Memory B cell (primary cell): ENCODE results near the gene ASIC3.

Experiments used
- ATAC-seq: fragments of 150-1000 bp; cut with Tn5 transposase; 2 replicates; pipeline ENCODE4 v1.10.0; 2021; ENCODE audit warnings: low read depth, mild to moderate bottlenecking, moderate library complexity
- DNase-seq, 2 donors: peaks; one replicate each; pipeline ENCODE4 v3.0.0; 2022; ENCODE audit warnings: low spot score in 2 of 2
- H3K27ac Mint-ChIP-seq: one replicate; pipeline ENCODE4 v1.8.0; 2022; ENCODE audit warnings: mild to moderate bottlenecking, moderate library complexity, mixed read lengths
- H3K27me3 Mint-ChIP-seq: one replicate; pipeline ENCODE4 v1.8.0; 2022; ENCODE audit warnings: mixed read lengths
- H3K36me3 Mint-ChIP-seq: one replicate; pipeline ENCODE4 v1.8.0; 2022; ENCODE audit warnings: mild to moderate bottlenecking, mixed read lengths
- H3K4me1 Mint-ChIP-seq: one replicate; pipeline ENCODE4 v1.8.0; 2022; ENCODE audit warnings: mixed read lengths
- H3K4me3 Mint-ChIP-seq: one replicate; pipeline ENCODE4 v1.8.0; 2022; ENCODE audit warnings: mild to moderate bottlenecking, moderate library complexity, mixed read lengths
- H3K9me3 Mint-ChIP-seq: one replicate; pipeline ENCODE4 v1.8.0; 2022; ENCODE audit warnings: mixed read lengths

The ASIC3 gene

DNA sequence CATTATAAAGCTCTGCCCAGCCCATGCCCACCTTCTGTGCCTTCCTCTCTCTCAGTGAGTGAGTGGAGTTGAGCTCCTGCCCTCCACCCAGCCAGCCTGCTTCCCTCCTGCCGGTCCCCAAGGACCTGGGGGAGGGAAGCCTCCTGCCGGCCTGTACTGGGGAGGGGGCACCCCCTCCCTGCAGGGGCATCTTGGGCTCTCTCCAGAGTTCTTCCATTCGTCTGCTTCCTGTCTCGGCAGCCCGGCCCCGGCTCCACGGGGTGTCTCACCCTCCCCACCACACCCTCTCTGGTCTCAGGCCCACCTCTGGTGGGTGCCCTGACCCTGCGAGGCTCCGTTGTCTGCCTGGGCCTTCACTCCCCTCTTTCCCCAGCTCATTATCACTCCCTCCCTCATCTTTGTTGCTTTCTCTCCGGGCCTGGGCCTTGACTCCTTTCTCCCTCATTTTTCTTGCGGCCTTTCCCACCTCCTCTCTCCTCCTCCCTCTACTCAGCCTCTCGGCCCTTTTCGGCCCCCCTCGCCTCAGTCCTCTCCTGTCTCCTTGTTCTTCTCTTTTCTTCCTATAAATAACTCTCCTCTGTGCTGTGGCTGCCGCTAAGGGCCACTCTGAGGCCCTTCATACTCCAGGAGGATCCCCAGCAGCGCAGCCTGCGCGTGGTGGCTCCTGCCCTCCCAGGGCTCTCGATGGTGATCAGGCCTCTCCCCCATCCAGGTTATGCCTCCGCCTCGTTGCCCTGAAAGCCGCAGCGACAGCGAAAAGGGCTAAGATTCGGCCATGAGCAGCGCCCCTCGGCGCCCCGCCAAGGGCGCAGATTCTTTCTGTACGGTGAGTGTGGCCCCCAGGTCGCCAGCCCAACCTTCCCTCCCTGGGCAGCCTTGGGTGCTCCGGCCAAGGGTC, 13.1 kb downstream of the ASIC3 start:
- no peaks in the 10 kb centered on the region for H3K9me3 Mint-ChIP-seq
- peak overlapping the region; percentile 24 for H3K27ac Mint-ChIP-seq
- peaks cover 27% of the 10 kb centered on the region for H3K4me1 Mint-ChIP-seq
- DNase-seq, result no peak
- ATAC-seq, result no peak
- H3K36me3 Mint-ChIP-seq, result peaks cover 3% of the 10 kb centered on the region
- no peaks in the 10 kb centered on the region for H3K27me3 Mint-ChIP-seq
- peak overlapping the region; percentile 93 for H3K4me3 Mint-ChIP-seq

DNA sequence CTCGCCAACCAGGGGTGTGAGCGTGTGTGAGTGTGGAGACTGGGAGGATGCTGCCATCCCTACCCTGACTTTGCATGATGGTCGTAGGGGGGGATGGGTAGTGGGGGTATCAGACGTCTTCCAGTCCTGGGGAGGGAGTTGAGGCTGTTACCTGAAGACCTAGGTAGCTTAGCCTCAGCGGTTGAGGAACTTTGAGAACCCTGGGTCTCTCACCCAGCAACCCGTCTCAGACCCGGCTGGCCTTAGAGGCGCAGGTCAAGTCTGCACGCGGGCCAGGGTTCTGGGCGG, 13.7 kb downstream of the ASIC3 start:
- H3K36me3 Mint-ChIP-seq, result peaks cover 3% of the 10 kb centered on the region
- peaks cover 21% of the 10 kb centered on the region for H3K4me1 Mint-ChIP-seq
- H3K27ac Mint-ChIP-seq, result no peak overlapping the region
- no peak for DNase-seq
- no peaks in the 10 kb centered on the region for H3K27me3 Mint-ChIP-seq
- no peak for ATAC-seq
- H3K4me3 Mint-ChIP-seq, result peak overlapping the region; percentile 30
- H3K9me3 Mint-ChIP-seq, result no peaks in the 10 kb centered on the region

DNA sequence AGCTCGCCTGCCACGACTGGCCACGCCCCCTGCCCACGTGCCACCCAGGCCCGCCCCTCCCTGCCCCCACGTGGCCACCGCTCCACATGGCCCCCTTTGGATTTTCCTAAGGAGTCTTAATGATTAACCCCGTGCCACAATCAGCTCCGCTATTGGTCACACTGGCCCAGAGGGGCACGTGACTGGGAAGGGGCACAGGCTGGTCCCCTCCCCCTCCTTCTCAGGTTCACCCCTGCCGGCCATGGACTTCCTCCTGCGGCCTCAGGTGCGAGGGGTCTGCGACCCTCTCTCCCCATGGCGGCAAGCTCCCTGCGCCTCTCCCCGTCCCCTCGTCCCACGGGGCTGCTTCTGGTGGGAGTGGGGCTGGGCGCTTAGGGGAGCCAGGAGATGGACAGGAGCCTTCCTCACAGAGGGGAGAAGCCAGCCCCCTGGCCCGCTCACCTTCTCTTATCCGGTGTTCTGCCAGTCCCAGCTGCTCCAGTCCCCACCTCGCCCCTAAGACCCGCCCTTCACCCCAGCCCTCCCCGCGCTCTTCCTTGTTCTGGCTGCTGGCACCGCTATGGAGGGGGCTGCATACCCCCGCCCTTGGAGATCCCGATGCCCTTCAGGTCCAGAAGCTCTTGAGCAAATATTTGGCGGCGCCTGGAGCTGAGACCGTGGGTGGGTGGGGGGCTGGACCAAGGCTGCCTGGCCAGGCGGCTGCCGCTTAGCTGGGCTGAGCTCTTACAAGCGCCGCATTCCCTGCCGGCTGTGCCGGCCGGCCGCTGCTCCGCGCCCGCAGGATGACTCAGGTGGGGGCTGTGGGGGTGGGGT, 14.3 kb downstream of the ASIC3 start:
- DNase-seq (no peak), ATAC-seq (no peak)
- H3K36me3 Mint-ChIP-seq, result peaks cover 3% of the 10 kb centered on the region

DNA sequence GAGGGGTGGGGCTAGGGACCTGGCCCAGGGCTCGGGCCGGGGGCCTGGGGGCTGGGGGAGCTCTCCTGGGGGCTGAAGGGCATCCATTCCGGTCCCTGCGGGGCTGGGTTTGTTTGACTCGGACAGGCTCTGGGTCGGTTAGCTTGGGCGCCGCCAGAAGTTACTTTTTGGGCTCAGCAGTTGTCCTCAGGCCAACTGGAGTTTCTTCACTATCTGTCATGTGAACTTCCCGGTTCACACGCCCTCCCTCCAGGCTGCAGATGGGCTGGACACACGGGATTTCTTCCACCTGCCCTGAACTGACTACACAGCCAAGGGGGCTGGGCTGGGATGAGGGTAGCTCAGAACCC, 14.9 kb downstream of the ASIC3 start:
- H3K4me3 Mint-ChIP-seq, result no peak overlapping the region
- H3K4me1 Mint-ChIP-seq, result peaks cover 16% of the 10 kb centered on the region
- no peaks in the 10 kb centered on the region for H3K9me3 Mint-ChIP-seq
- H3K36me3 Mint-ChIP-seq, result peaks cover 6% of the 10 kb centered on the region
- no peaks in the 10 kb centered on the region for H3K27me3 Mint-ChIP-seq
- ATAC-seq (no peak), DNase-seq (no peak)
- no peak overlapping the region for H3K27ac Mint-ChIP-seq

More for the DNA sequence above, 14.3 kb downstream of the ASIC3 start:
- no peak overlapping the region for H3K27ac Mint-ChIP-seq
- H3K27me3 Mint-ChIP-seq, result no peaks in the 10 kb centered on the region
- no peaks in the 10 kb centered on the region for H3K9me3 Mint-ChIP-seq
- peaks cover 16% of the 10 kb centered on the region for H3K4me1 Mint-ChIP-seq
- H3K4me3 Mint-ChIP-seq, result no peak overlapping the region

DNA sequence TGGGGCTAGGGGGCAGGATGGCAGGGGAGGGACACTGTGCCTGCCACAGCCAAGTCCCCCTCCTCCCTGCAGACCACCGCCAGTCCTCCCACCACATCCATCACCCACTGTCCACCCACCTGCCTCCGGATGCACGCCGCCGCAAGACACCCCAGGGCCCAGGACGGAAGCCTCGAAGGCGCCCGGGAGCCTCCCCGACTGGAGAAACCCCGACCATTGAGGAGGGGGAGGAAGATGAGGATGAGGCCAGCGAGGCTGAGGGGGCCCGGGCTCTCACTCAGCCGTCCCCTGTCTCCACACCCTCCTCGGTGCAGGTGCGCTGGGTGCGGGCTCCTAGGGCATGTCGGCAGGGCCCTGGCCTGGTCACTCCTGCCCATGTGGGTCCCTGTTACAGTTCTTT, 16.1 kb downstream of the ASIC3 start:
- Mint-ChIP-seq H3K4me1 (peaks cover 12% of the 10 kb centered on the region), H3K36me3 (peaks cover 6% of the 10 kb centered on the region), H3K4me3 (no peak overlapping the region), H3K27ac (no peak overlapping the region), H3K9me3 (no peaks in the 10 kb centered on the region), H3K27me3 (no peaks in the 10 kb centered on the region)
- ATAC-seq, result no peak
- DNase-seq, result no peak

DNA sequence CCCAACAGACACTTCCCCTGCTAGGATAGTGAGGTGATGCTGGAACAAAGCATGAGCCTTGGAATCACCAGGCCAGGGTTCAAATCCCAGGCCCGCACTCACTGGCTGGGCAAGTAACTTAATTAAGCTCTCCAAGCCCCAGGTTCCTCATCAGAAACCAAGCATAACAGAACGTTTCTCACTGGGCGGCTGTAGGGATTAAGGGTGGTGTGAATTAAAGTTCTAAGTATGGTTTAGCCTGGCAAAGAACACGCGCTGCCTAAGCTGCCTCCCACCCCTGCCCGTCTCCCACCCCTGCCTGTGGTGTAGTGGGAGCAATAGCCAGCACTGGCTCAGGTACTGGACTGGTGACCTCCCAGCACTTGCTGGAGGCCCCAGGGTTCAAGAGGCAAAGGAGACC, 16.7 kb downstream of the ASIC3 start:
- Mint-ChIP-seq H3K27ac (no peak overlapping the region), H3K36me3 (peaks cover 6% of the 10 kb centered on the region), H3K9me3 (no peaks in the 10 kb centered on the region), H3K4me1 (peaks cover 12% of the 10 kb centered on the region), H3K4me3 (no peak overlapping the region), H3K27me3 (no peaks in the 10 kb centered on the region)
- ATAC-seq (no peak), DNase-seq (no peak)

DNA sequence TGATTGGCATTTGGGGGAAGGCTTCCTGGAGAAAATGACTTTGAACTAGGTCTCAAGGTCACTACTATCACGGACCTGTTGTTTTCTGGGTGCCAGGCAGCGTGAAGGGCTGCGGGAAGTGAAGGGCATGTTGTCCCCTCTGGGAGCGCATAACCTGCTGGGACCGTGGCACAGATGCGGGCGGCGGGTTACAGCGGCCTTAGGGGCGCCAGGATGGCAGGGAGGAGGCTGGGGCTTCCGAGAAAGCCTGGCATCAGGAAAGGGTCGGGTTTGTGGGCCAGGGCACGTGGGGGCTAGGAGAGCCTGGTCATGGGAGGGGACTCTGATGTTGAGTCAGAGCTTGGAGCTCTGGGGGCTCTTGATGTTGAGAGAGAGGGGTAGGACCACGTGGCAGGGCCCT, 17.2 kb downstream of the ASIC3 start:
- Mint-ChIP-seq H3K27me3 (no peaks in the 10 kb centered on the region), H3K36me3 (peaks cover 6% of the 10 kb centered on the region), H3K27ac (no peak overlapping the region), H3K9me3 (no peaks in the 10 kb centered on the region), H3K4me3 (no peak overlapping the region), H3K4me1 (peaks cover 9% of the 10 kb centered on the region)
- ATAC-seq, result no peak
- DNase-seq, result no peak

DNA sequence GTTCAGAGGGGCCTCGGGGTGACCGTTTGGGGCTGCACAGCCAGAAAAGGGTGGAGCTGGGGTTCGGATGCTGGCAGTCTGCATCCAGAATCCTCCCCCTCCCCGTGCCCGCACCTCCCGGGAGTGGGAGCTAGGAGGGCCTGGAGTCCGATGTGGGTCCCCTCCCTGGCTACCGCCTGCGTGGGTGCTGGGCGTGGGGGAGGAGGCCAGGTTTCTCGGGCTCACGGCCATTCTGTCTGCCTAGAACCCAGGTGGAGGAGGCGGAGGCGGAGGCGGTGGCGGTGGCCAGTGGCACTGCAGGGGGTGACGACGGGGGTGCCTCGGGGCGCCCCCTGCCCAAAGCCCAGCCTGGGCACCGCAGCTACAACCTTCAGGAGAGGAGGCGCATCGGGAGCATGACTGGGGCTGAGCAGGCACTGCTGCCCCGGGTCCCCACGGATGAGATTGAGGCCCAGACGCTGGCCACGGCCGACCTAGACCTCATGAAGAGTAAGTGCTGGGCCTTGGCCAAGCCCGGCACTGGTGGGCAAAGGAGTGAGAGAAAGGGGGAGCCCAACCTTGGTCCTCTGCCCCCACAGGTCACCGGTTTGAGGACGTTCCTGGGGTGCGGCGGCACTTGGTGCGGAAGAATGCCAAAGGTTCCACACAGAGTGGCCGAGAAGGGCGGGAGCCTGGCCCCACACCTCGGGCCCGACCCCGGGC, 18.1 kb downstream of the ASIC3 start:
- Mint-ChIP-seq H3K27ac (no peak overlapping the region), H3K27me3 (no peaks in the 10 kb centered on the region), H3K4me1 (peaks cover 3% of the 10 kb centered on the region), H3K9me3 (no peaks in the 10 kb centered on the region), H3K36me3 (peaks cover 9% of the 10 kb centered on the region), H3K4me3 (no peak overlapping the region)
- ATAC-seq (no peak), DNase-seq (no peak)

DNA sequence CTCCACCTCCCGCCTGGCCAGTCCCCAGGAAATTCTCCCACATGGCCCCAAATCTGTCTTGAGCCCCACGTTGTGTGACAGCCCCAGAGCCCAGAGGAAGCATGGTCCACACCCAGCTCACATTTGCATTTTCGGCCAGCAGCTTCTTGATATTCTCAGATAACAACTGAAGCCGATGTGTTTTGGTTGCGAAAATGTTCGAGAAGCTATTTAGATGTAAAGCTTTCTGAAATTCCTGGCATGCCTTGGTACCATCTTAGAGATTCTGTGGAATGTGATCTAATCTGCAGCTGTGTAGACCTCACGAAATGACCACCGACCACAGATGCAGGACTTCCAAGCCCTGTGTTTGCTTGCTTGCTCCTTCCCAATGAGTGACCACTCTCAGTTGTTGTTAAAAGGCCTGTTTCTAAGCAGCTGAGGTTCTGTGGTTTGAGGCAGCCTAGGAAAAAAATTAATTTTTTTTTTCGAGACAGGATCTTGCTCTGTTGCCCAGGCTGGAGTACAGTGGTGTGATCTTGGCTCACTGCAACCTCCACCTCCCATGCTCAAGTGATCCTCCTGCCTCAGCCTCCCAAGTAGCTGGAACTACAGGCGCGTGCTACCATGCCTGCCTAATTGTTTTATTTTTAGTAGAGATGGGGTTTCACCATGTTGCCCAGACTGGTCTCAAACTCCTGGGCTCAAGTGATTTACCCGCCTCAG, 19.9 kb downstream of the ASIC3 start:
- no peaks in the 10 kb centered on the region for H3K4me1 Mint-ChIP-seq

DNA sequence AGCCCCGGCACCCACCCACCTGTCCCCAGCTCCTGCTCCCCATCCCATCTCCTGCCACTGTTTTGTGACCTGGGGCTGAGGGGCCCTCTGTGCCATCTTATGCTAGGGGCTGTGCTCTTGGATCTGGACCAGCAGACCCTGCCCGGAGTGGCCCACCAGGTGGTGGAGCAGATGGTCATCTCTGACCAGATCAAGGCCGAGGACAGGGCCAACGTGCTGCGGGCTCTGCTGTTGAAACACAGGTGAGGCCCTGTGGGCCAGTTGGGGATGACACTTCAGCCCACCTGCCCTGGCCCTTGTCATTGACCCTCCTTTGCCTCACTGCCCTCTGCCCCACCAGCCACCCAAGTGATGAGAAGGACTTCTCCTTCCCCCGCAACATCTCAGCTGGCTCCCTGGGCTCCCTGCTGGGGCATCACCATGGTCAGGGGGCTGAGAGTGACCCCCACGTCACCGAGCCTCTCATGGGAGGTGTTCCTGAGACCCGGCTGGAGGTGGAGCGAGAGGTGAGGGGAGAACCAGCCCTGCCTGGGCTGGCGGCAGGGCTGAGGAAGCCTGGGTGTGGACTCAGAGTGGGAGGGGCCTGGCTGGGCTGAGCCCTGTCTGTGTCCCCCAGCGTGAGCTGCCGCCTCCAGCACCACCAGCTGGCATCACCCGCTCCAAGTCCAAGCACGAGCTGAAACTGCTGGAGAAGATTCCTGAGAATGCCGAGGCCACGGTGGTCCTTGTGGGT, 21.7 kb downstream of the ASIC3 start:
- H3K27ac Mint-ChIP-seq, result no peak overlapping the region
- DNase-seq (no peak), ATAC-seq (no peak)
- H3K9me3 Mint-ChIP-seq, result no peaks in the 10 kb centered on the region
- no peaks in the 10 kb centered on the region for H3K27me3 Mint-ChIP-seq
- no peaks in the 10 kb centered on the region for H3K4me1 Mint-ChIP-seq
- no peak overlapping the region for H3K4me3 Mint-ChIP-seq
- peaks cover 12% of the 10 kb centered on the region for H3K36me3 Mint-ChIP-seq

More for the DNA sequence above, 19.9 kb downstream of the ASIC3 start:
- H3K4me3 Mint-ChIP-seq, result no peak overlapping the region
- peaks cover 9% of the 10 kb centered on the region for H3K36me3 Mint-ChIP-seq
- no peaks in the 10 kb centered on the region for H3K9me3 Mint-ChIP-seq
- ATAC-seq (no peak), DNase-seq (no peak)
- H3K27ac Mint-ChIP-seq, result no peak overlapping the region
- no peaks in the 10 kb centered on the region for H3K27me3 Mint-ChIP-seq

DNA sequence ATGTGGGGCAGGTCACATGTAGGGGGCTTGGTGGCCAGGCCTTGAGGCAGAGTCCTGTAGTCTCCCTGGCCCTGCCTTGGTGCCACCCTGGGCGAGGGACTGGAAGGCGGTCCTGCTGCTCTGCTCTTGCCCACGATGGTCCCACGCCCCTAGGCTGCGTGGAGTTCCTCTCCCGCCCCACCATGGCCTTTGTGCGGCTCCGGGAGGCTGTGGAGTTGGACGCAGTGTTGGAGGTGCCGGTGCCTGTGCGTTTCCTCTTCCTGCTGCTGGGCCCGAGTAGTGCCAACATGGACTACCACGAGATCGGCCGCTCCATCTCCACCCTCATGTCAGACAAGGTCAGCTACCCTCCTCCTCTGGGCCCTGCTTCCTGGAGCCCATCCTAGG, 22.2 kb downstream of the ASIC3 start:
- H3K27ac Mint-ChIP-seq, result no peak overlapping the region
- ATAC-seq, result no peak
- H3K4me1 Mint-ChIP-seq, result no peaks in the 10 kb centered on the region
- no peaks in the 10 kb centered on the region for H3K27me3 Mint-ChIP-seq
- H3K4me3 Mint-ChIP-seq, result no peak overlapping the region
- no peaks in the 10 kb centered on the region for H3K9me3 Mint-ChIP-seq
- peaks cover 9% of the 10 kb centered on the region for H3K36me3 Mint-ChIP-seq
- DNase-seq, result no peak

DNA sequence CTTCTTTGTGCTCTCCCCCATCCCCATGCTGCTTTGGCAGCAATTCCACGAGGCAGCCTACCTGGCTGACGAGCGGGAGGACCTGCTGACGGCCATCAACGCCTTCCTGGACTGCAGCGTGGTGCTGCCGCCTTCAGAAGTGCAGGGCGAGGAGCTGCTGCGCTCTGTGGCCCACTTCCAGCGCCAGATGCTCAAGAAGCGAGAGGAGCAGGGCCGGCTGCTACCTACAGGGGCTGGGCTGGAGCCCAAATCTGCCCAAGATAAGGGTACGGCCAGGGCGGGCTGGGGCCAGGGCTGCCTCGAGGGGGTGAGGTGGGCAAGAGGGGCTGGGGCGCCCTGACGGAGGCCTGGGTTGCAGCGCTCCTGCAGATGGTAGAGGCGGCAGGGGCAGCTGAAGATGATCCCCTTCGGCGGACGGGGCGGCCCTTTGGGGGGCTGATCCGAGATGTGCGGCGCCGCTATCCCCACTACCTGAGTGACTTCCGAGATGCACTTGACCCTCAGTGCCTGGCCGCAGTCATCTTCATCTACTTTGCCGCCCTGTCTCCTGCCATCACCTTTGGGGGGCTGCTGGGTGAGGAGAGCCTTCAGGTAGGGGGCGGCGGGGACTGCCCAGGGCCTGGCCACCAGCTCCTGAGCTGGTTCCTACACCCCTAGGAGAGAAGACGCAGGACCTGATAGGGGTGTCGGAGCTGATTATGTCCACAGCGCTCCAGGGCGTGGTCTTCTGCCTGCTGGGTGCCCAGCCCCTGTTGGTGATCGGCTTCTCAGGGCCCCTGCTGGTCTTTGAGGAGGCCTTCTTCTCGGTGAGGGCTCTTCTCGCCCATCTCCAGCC, 22.9 kb downstream of the ASIC3 start:
- H3K27me3 Mint-ChIP-seq, result no peaks in the 10 kb centered on the region
- H3K4me3 Mint-ChIP-seq, result no peak overlapping the region
- peaks cover 13% of the 10 kb centered on the region for H3K36me3 Mint-ChIP-seq
- DNase-seq, result no peak
- H3K4me1 Mint-ChIP-seq, result no peaks in the 10 kb centered on the region
- H3K27ac Mint-ChIP-seq, result no peak overlapping the region
- H3K9me3 Mint-ChIP-seq, result no peaks in the 10 kb centered on the region
- ATAC-seq, result no peak

DNA sequence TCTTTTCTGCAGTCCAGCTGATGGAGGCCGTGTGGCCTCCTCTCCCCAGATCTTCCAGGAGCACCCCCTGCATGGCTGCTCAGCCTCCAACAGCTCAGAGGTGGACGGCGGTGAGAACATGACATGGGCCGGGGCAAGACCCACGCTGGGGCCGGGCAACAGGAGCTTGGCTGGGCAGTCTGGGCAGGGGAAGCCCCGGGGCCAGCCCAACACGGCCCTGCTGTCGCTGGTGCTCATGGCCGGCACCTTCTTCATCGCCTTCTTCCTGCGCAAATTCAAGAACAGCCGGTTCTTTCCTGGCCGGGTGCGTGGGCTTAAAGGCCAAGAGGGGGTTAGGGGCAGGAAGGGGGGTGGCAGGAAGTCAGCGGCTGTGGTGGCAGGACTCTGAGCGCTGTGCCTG, 25.7 kb downstream of the ASIC3 start:
- peaks cover 10% of the 10 kb centered on the region for H3K36me3 Mint-ChIP-seq

More for the DNA sequence above, 25.7 kb downstream of the ASIC3 start:
- no peaks in the 10 kb centered on the region for H3K9me3 Mint-ChIP-seq
- no peak for DNase-seq
- ATAC-seq, result no peak
- no peaks in the 10 kb centered on the region for H3K27me3 Mint-ChIP-seq
- no peak overlapping the region for H3K27ac Mint-ChIP-seq
- H3K4me1 Mint-ChIP-seq, result peaks cover 6% of the 10 kb centered on the region
- no peak overlapping the region for H3K4me3 Mint-ChIP-seq
